ENCODE results near the gene DLG2.

The DLG2 gene

GRCh38 chr11:85318573-85318972 lies 308.6 kb downstream of the DLG2 start:
- TF ChIP-seq, protein P1, sequence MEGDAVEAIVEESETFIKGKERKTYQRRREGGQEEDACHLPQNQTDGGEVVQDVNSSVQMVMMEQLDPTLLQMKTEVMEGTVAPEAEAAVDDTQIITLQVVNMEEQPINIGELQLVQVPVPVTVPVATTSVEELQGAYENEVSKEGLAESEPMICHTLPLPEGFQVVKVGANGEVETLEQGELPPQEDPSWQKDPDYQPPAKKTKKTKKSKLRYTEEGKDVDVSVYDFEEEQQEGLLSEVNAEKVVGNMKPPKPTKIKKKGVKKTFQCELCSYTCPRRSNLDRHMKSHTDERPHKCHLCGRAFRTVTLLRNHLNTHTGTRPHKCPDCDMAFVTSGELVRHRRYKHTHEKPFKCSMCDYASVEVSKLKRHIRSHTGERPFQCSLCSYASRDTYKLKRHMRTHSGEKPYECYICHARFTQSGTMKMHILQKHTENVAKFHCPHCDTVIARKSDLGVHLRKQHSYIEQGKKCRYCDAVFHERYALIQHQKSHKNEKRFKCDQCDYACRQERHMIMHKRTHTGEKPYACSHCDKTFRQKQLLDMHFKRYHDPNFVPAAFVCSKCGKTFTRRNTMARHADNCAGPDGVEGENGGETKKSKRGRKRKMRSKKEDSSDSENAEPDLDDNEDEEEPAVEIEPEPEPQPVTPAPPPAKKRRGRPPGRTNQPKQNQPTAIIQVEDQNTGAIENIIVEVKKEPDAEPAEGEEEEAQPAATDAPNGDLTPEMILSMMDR (IDR thresholded peaks at IDR 0.05; ENCODE audit: insufficient read depth, missing control alignments) = no peak
- no peak for FAIRE-seq

GRCh38 chr11:85316967-85317366 lies 310.2 kb downstream of the DLG2 start:
- no peak for DNase-seq (ENCODE audit: insufficient read length, low spot score)
- TF ChIP-seq, protein P1 (IDR thresholded peaks at IDR 0.05; ENCODE audit: insufficient read depth, missing control alignments) = no peak
- FAIRE-seq = no peak

More at GRCh38 chr11:85318573-85318972, 308.6 kb downstream of the DLG2 start:
- DNase-seq (ENCODE audit: insufficient read length, low spot score) = no peak

DNA sequence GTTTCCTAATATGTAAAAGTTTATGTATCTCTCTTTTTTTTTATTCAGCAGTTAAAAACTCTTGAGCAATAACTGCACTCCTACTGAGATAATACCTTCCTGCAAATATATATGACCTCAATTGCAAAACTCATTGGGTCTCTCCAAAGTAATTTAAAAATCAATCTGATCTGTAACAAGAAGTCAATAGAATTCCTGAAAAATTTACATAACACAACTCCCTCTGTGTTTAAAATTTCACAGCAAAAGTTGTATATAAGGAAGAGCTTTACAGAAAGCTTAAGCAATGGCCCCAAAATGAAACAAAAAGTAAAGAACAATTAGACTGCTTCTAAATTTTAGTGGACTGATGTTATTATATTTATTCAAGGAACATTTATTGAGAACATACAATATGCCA lies 313.4 kb downstream of the DLG2 start:
- TF ChIP-seq, protein P1 (IDR thresholded peaks at IDR 0.05; ENCODE audit: insufficient read depth, missing control alignments) = no peak
- FAIRE-seq (no peak), DNase-seq (ENCODE audit: insufficient read length, low spot score) (no peak)

DNA sequence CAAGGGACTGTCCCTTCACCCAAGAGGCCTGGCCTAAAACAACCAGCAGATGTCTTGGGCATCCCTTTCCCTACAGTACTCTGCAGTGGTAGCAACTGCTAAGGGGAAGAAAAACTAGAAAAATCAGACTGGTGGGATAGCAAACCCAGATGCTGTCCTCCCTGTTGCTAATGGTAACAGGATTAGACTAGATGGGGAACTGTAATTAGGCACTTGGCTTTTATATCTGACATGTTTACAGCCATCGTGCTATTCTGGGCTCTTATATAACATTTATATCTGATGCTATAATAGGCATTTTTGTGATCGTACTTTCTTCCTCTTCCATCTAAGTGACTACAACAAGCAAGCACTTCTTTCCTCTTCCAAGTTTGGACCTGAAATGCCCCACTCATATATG lies 316.7 kb downstream of the DLG2 start:
- TF ChIP-seq, protein P1 (IDR thresholded peaks at IDR 0.05; ENCODE audit: insufficient read depth, missing control alignments) = no peak
- DNase-seq (ENCODE audit: insufficient read length, low spot score) (no peak), FAIRE-seq (no peak)

DNA sequence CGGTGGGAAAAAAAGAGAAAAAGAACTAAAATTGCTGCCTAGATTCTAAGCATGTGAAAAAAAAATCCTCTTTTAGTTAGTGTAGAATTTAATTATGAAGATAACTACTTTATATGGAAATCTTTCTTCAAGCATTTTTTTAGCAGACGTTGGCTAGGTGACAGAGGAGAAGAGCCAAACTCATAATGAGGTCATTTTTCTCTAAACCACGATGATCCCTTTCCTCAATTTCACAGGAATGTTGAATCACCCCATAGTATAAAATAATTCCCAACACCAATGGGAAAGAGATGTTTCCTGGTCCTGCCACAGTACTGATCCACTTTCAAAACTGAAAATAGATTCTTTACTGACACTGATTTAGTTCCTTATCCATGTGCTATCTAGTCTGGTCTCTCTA lies 319.8 kb downstream of the DLG2 start:
- FAIRE-seq = no peak

GRCh38 chr11:85301895-85302678 lies 325.1 kb downstream of the DLG2 start:
- DNase-seq (ENCODE audit: insufficient read length, low spot score) = no peak
- TF ChIP-seq, protein P1 (IDR thresholded peaks at IDR 0.05; ENCODE audit: insufficient read depth, missing control alignments) = no peak
- no peak for FAIRE-seq

More for the DNA sequence above, 319.8 kb downstream of the DLG2 start:
- DNase-seq (ENCODE audit: insufficient read length, low spot score) = no peak
- TF ChIP-seq, protein P1 (IDR thresholded peaks at IDR 0.05; ENCODE audit: insufficient read depth, missing control alignments) = no peak

- FAIRE-seq = no peak
- no peak for DNase-seq (ENCODE audit: insufficient read length, low spot score)
- TF ChIP-seq, protein P1 (IDR thresholded peaks at IDR 0.05; ENCODE audit: insufficient read depth, missing control alignments) = no peak
Observed at GRCh38 chr11:85299258-85299942, 327.7 kb downstream of the DLG2 start.
